Motor neuron (in vitro differentiated cells): ENCODE results near the gene SUSD3. TPM values are rescaled to one million over a fixed set of nuclear protein-coding genes. Genes with fewer than 3 reads are reported as not detected.
A peak's percentile ranks its signal among the peaks of the same experiment; 100 is the strongest.

Source experiments
- ATAC-seq, 8 experiments: fragments of 200-7000 bp; cut with Tn5 transposase; replicated peaks in 6 of 8; 2 replicates each; pipeline ENCODE4 v1.8.0; 2021; ENCODE audit warnings: mild to moderate bottlenecking in 8 of 8, moderate library complexity in 8 of 8
- H3K27ac ChIP-seq, 2 donors: fragments of 250-450 bp; sonication (Bioruptor Pico); 2 replicates each; pipeline ENCODE4 v1.9.0; 2021; ENCODE audit warnings: antibody characterized with exemption in 2 of 2, mild to moderate bottlenecking in 2 of 2, moderate library complexity in 1 of 2
- H3K4me1 ChIP-seq, 2 donors: fragments of 250-450 bp; sonication (Bioruptor Pico); replicated peaks in 1 of 2; 2 replicates each; pipeline ENCODE4 v1.6.1; 2021; ENCODE audit warnings: antibody characterized with exemption in 2 of 2, mild to moderate bottlenecking in 2 of 2, moderate library complexity in 1 of 2
- H3K4me3 ChIP-seq, 5 donors: fragments of 250-450 bp; sonication (Bioruptor Pico); 2 replicates each; pipeline ENCODE4 v1.9.0; 2021; ENCODE audit warnings: antibody characterized with exemption in 5 of 5, mild to moderate bottlenecking in 5 of 5, moderate library complexity in 4 of 5
- WGBS, 10 experiments: fragments of 450-650 bp; shearing (Covaris generic); methylation state at CpG; one replicate each; pipeline ENCODE4 v1.0.0; 2022; 5-methylcytosine and 5-hydroxymethylcytosine counted together
- in situ Hi-C, 9 experiments: fragments of 400-800 bp; cut with MboI; loops; one replicate each; pipeline ENCODE4 v1.15.0; 2021; ENCODE audit warnings: low sequenced_read_pairs in 9 of 9, low pct_unique_long_range_greater_than_20kb in 2 of 9; ENCODE audit not compliant: unreplicated experiment in 9 of 9
- total RNA-seq, 8 experiments: library from RNA; unstranded; fragments of 300-600 nt; gene quantifications; 2 replicates each; pipeline versions ENCODE4 v1.2.3 to v1.2.4, GENCODE V29; 2022

SUSD3 gene
- total RNA-seq, 8 experiments from 2014 or later: 0.29 to 8.5 (median 0.80) TPM; not detected in 4

DNA sequence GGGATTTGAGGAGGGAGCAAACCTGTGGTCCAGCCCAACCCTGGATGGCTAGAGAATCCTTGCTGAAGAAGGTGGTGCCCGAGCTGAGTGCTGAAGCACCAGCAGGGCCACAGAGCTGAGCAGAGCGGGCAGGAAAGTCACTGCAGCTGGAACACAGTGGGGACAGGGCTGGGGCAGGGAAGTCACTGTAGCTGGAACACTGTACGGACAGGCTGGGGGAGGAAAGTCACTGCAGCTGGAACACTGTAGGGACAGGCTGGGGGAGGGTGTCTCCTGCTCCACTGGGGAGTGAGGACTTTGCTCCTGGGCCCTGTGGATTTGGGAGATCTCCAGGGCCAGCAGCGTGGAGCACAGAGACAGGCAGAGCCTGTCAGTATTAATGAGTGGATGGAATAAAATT is 9.0 kb upstream of the SUSD3 start:
- Histone ChIP-seq H3K4me1 (no peaks in the 10 kb centered on the region), H3K27ac (no peak overlapping the region), H3K4me3 (no peak overlapping the region)
- ATAC-seq: no peak
- in situ Hi-C loops: no loop called here
- 0 to 94% (median 69%) methylated on average over 1 to 3 of the region's 4 CpGs; no CpG with 5 or more reads in 6 of the 10 experiments for WGBS, 10 experiments

DNA sequence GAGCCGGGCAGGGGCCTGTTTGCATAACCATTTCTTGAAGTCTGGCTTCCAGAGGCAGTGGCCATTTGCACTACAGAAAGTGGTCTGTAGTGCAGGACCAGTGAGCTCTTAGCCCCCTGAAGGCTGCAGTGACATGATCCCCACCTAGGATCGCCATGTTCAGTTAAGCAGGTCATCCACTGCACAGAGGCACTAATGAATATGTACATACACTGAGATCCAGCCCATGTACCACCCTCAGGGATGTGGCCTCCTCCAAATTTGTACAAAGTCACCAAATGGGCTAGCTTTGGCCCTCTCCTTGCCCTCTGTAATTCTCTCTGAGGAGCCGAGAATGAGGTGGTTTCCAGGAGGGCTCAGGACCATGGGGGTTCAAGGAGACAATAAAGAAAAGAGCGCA is 8.3 kb upstream of the SUSD3 start:
- 17 to 100% (median 80%) methylated on average over 1 to 3 of the region's 4 CpGs; no CpG with 5 or more reads in 3 of the 10 experiments for WGBS, 10 experiments
- Histone ChIP-seq H3K4me1 (no peaks in the 10 kb centered on the region), H3K4me3 (no peak overlapping the region), H3K27ac (no peak overlapping the region)
- ATAC-seq: peak in 3 of 8 experiments; percentile 49 to 72 (median 66)
- in situ Hi-C loops: no loop called here

DNA sequence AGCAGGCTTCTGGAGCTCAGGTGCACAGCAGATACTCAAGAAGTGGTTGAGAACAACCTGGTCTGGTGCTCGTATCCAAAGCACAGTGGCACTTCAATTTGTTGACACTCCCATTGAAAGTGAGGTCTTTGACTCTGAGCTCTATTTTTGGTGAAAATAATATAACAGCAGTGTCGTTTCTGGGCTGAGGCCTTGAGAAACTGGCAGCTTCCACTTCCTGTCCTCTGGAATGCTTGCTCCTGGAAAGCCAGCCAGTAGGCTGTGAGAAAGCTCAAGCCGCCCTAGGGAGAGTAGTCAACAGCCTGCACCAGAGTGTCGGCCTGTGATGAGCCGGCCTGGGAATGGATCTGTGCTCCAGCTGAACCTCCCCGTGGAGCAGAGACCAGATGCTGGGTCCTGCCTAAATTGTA is 6.8 kb upstream of the SUSD3 start:
- in situ Hi-C loops: no loop called here
- peak in 2 of 8 experiments; percentile 23 to 41 for ATAC-seq
- no peaks in the 10 kb centered on the region for H3K4me1 ChIP-seq
- no peak overlapping the region for H3K4me3 ChIP-seq
- H3K27ac ChIP-seq: no peak overlapping the region
- WGBS, 10 experiments: 0 to 80% (median 68%) methylated on average over 1 to 4 of the region's 6 CpGs; no CpG with 5 or more reads in 4 of the 10 experiments

DNA sequence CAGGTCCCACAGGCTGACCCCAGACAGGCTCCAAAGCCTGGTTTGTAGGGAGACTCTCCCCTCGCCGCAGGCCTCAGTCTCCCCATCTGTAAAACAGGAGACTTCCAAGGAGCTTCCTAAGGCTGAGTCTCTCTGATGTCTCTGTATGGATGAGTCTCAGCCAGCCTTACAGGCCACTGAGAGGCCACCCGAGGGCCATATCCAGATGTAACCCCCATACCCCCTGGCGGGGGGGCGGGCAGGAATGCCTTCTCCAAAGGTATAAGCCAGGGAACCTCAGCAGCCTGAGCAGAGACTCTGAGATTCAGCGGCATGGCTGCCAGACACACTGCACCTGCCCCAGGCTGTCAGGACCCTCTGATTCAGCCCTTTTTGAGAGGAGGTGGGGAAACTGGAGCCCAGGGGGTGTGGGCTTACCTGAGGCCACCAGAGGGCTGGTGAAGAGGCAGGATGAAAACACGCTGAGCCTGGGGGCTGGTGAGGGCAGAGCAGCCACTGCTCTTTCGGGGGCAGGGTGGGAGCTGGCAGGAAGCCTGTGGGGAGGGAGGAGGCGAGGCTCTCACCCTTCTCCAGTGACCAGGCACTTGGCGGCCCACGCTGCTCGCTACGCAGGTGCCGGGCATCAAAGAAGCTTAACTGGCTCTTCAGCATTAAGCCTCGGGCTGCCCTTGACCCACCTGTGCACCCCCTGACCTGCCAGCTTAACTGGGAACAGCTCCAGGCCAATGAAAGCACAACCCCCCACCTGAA is 5.5 kb upstream of the SUSD3 start:
- 40 to 81% methylated on average over 1 to 6 of the region's 15 CpGs; no CpG with 5 or more reads in 8 of the 10 experiments for WGBS, 10 experiments
- Histone ChIP-seq H3K4me1 (no peaks in the 10 kb centered on the region), H3K4me3 (no peak overlapping the region), H3K27ac (no peak overlapping the region)
- ATAC-seq: no peak
- in situ Hi-C loops: no loop called here

DNA sequence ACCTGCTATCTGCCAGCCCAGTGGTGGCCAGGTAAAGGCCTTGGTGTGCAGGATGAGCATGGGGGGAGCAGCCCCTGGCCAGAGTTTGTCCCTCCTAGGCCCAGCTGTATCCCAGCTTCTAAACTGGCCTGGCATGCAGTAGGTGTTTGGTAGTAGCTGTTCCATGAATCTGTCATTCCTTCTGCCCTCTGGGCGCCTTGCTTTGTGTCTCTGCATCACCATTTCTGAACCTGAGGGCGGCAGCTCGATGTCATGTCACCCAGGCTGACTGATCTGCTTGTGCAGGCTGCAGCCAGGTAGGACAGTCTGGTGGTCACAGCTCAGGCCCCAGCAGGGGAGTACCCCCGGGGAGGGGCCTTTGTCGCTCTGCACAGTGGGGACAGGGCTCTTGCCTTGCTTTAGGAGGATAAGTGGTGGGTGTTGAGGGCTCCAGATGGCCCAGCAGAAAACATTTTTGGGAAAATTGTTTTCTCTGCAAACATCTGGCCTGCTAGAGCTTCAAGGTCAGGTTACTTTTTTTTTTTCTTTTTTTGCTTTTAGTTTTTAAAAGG is 4.6 kb upstream of the SUSD3 start:
- in situ Hi-C loops: no loop called here
- Histone ChIP-seq H3K4me3 (no peak overlapping the region), H3K27ac (no peak overlapping the region), H3K4me1 (peaks cover 0 to 3% of the 10 kb centered on the region in 2 donors)
- ATAC-seq: no peak
- WGBS, 10 experiments: 68 to 82% methylated on average over 3 to 4 of the region's 5 CpGs; no CpG with 5 or more reads in 8 of the 10 experiments

DNA sequence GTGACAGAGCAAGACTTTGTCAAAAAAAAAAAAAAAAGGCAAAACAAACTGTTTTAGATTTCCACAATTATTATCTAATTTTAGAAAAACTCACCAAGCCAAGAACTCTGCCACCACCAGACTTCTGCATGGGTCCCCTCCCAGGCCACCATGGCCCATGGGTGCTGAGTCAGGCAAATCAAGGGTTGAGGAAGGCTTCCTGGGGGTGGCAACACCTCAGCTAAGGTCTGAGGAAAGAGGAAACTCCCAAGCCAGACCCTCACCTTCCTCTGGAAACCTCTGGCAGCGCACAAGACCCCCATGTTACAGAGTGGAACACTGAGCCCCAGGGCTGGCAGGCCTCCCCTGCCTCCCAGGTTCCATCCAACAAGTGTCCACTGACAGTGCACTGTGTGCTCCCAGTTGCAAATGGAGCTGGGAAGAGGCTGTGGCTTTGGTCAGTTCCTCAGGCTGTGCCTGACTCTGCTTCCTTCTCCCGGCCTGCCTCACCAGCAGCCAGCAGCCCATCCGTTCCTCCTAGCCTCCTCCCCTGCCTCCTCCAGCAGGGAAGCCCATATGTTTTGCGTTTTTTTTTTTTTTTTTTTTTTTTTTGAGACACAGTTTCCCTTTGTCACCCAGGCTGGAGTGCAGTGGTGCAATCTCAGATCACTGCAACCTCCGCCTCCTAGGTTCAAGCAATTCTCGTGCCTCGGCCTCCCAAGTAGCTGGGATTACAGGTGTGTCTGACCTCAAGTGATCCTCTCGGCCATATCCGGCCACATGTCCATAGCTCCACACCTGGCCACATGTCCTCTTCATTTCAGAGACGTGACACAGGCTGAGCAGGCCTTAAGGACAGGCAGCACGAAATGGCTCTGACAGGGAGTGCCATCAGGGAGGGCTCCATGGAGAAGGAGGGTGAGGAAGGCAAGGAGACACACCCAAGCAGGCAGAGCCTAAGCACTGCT is 3.5 kb upstream of the SUSD3 start:
- in situ Hi-C loops: no loop called here
- Histone ChIP-seq H3K4me1 (peaks cover 0 to 3% of the 10 kb centered on the region in 2 donors), H3K4me3 (no peak overlapping the region), H3K27ac (no peak overlapping the region)
- ATAC-seq: peak in 1 of 8 experiments; percentile 14
- 50 to 100% (median 77%) methylated on average over 1 to 8 of the region's 11 CpGs; no CpG with 5 or more reads in 1 of the 10 experiments for WGBS, 10 experiments

DNA sequence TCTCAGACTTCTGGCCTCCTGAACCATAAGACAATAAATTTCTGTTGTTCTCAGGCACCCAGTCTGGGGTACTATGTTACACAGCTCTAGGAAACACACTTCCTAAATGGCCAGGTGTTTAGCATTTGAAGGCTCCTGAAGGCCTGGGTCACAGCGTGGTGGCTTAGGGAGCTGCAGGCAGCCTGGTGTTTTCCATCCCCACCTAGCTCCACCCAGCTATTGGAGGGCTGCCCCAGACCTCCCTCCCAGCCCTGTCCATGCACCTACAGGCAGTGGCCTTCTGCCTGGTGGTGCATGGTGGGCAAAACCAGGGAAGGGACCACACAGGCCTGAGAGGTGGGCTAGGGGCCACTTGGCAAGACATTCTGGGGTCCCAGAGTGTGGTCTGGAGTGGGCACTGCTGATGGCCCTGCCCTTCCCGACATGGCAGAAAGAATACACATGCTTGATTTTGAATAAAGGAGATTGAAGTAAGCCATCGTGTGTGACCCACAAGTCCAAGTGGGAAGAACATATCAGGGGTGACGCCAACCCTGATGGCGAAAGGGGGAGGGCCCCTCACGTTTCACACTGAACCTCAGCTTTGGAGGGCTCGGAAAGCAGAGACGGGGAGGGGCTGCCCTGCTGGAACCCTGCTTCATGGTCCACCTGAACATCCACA is 1.3 kb upstream of the SUSD3 start:
- Histone ChIP-seq H3K4me3 (no peak overlapping the region), H3K27ac (no peak overlapping the region), H3K4me1 (peaks cover 0 to 7% of the 10 kb centered on the region in 2 donors)
- WGBS, 10 experiments: 67 to 94% (median 88%) methylated on average over 2 to 3 of the region's 8 CpGs; no CpG with 5 or more reads in 6 of the 10 experiments
- no peak for ATAC-seq
- in situ Hi-C loops: no loop called here

DNA sequence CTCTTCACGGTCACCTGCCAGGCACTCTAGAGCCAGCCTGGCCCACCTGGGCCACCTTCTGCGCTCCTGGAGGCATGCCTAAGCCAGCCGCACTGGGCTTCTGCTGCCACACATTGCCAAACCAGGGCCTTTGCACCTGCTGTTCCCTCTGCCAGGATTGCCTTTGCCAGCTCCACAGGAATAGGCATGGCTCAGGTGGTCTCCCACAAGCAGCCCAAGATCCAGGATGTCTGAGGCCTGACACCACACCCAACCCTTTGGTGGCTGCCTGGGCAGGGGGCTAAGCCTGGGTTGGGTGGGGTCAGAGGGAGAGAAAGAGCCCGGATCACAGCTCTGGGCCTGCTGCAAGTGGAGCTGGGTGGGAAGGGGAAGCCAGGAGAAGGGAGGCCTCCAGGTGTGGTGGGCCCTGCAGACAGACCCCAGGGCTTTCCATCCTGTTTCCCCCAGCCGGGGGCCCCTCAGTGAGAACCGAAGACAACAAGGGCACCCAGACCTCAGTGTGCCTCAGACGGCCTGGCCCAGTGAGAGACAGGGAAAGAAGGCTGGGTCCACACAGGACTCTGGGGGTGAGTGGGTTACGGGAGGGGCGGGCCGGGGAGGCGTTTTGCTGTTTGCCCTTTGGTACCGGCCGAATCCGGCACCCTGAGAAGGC is 672 bp upstream of the SUSD3 start:
- 100% methylated on average over 2 of the region's 14 CpGs; no CpG with 5 or more reads in 9 of the 10 experiments for WGBS, 10 experiments
- in situ Hi-C loops: no loop called here
- Histone ChIP-seq H3K27ac (no peak overlapping the region), H3K4me3 (no peak overlapping the region), H3K4me1 (peaks cover 3 to 10% of the 10 kb centered on the region in 2 donors)
- ATAC-seq: peak in 6 of 8 experiments; percentile 11 to 39 (median 34)

DNA sequence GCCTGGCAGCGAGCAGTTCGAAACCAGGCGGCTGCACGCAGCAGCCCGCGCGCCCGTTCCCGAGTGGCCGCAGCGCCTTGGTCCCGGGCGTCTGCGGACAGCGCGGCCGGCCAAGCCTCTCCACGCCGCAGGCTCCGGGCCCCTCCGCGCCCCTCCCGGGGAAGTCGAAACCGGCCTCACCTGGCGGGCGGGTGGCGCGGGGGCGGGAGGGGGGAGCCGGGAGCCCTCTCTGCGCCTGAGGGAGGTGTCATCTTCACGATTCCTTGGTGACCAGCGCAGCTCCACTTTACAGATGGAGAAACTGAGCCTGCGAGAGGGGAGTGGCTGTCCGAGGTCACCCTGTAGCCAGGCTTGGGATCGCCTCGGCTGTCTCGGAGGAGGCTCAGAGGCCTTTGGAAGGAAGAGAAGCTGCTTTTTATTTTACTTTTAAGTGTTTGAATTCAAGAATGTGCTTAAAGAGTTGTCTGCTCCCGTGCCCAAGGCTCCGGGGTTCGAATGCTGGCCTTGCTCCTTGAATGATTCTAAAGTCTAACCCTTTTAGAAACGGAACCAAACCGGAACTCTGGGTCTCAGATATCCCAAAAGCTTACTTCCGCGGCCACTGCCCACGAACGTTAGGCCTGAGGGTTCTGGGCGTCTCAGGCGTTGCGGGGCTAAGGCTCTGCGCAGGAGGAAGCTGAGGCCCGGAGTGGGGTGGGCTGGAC is 662 bp downstream of the SUSD3 start:
- no peak overlapping the region for H3K27ac ChIP-seq
- peak in 1 of 8 experiments; percentile 5 for ATAC-seq
- H3K4me1 ChIP-seq: peaks cover 3 to 10% of the 10 kb centered on the region in 2 donors
- 73 to 100% (median 88%) methylated on average over 2 to 16 of the region's 53 CpGs; no CpG with 5 or more reads in 1 of the 10 experiments for WGBS, 10 experiments
- in situ Hi-C loops: no loop called here
- peak overlapping the region in 1 of 5 donors; percentile 17 for H3K4me3 ChIP-seq

DNA sequence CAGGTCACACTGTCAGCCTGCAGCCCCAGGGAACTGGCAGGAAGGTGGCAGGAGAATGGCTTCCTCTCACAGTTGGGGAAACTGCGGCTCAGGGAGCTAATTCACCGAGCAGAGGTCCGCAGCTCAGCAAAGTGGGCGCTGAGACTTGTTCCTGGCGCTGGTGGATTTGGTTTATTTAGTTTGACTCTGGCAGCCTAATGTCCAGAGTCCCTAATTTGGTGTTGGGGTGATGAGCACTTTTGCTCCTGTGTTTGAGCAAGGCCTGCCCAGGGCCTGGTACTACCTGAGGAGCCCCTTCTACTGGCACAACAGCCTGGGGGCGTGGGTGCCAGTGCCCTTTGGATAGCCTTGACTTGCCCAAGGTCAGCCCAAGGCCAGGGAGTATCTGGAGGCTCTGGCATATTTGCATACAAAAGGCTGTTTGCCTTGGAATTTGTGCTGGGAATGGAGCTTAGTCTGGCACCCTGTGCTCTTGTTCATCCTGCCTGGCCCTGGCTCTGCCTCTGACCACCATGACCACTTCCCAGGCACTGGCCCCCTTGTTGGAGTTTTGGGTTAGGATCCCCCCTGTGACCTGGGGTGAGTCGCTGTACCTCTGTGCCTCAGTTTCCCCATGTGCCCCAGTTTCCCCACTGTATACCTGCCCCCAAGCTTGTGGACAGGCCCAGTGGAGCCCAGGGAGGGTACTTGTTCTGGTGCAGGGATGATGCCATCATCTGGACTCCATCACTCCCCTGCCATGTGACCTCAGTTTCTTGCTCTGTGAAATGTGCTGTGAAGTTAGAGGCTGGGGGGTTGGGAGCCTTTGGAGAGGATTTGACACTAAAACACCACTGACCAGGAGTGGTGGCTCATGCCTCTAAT is 1.4 kb downstream of the SUSD3 start:
- Histone ChIP-seq H3K4me3 (no peak overlapping the region), H3K4me1 (peaks cover 9 to 18% of the 10 kb centered on the region in 2 donors), H3K27ac (no peak overlapping the region)
- no peak for ATAC-seq
- in situ Hi-C loops: no loop called here
- WGBS, 10 experiments: 67 to 100% (median 91%) methylated on average over 2 to 6 of the region's 7 CpGs; no CpG with 5 or more reads in 5 of the 10 experiments

DNA sequence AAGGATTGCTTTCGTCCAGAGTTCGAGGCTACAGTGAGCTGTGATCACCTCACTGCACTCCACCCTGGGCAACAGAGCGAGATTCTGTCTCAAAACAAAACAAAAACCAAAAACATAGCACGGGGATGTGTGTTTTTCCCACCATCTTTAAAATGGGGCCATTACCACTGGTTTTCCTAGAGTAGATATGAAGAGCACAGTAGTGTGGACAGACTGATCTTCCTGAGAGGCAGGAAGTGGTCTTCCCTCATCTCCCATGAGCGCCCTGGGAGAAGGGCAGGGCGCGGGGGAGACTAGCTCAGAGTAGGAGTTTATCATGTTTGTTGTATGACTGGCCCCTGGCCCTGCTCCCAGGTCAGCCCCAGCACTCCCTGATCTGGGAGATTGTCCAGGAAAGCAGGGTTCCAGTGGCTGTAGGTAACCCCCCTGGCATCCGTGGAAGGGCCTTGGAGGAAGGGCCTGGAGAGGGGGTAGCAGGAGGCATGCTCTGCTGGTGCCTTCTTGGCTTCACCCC is 2.3 kb downstream of the SUSD3 start:
- in situ Hi-C loops: no loop called here
- H3K27ac ChIP-seq: no peak overlapping the region
- peaks cover 9 to 21% of the 10 kb centered on the region in 2 donors for H3K4me1 ChIP-seq
- H3K4me3 ChIP-seq: no peak overlapping the region
- no peak for ATAC-seq
- WGBS, 10 experiments: 88 to 100% (median 90%) methylated on average over 2 to 4 of the region's 8 CpGs; no CpG with 5 or more reads in 5 of the 10 experiments
